WERI-Rb-1 (cell line): ENCODE results near the gene IFITM1.
"Not testable (repeated sequence)": the region's sequence is repeated elsewhere in the genome, so short reads cannot be mapped to it uniquely, and the experiment has no call there.

ENCODE experiments used
- DNase-seq: peaks from one replicate; pipeline ENCODE4 v3.0.0-alpha.2; 2020
- H3K27ac ChIP-seq: fragments of 250-450 bp; sonication (Bioruptor Pico); 2 replicates; pipeline ENCODE4 v1.5.1; 2020; ENCODE audit warnings: mild to moderate bottlenecking, moderate library complexity
- H3K27me3 ChIP-seq: fragments of 250-450 bp; sonication (Bioruptor Pico); 2 replicates; pipeline ENCODE4 v1.5.1; 2021; ENCODE audit warnings: mild to moderate bottlenecking, low read depth, moderate library complexity; ENCODE audit not compliant: insufficient read depth, severe bottlenecking
- H3K36me3 ChIP-seq: fragments of 250-450 bp; sonication (Bioruptor Pico); 2 replicates; pipeline ENCODE4 v1.5.1; 2020; ENCODE audit warnings: mild to moderate bottlenecking, moderate library complexity
- H3K4me3 ChIP-seq: 2 replicates; pipeline ENCODE4 v1.5.1; 2011; ENCODE audit warnings: low read depth, mild to moderate bottlenecking, control low read depth, low read length
- H3K9me3 ChIP-seq: fragments of 250-450 bp; sonication (Bioruptor Pico); 2 replicates; pipeline ENCODE4 v1.5.1; 2021; ENCODE audit warnings: mild to moderate bottlenecking, moderate library complexity; ENCODE audit not compliant: severe bottlenecking
- TF ChIP-seq, protein P1 (sequence below): IDR thresholded peaks from 2 replicates; pipeline ENCODE4 v1.5.1; 2011; ENCODE audit warnings: low read depth, mild to moderate bottlenecking, control low read depth, inconsistent platforms, low read length

Gene IFITM1

DNA sequence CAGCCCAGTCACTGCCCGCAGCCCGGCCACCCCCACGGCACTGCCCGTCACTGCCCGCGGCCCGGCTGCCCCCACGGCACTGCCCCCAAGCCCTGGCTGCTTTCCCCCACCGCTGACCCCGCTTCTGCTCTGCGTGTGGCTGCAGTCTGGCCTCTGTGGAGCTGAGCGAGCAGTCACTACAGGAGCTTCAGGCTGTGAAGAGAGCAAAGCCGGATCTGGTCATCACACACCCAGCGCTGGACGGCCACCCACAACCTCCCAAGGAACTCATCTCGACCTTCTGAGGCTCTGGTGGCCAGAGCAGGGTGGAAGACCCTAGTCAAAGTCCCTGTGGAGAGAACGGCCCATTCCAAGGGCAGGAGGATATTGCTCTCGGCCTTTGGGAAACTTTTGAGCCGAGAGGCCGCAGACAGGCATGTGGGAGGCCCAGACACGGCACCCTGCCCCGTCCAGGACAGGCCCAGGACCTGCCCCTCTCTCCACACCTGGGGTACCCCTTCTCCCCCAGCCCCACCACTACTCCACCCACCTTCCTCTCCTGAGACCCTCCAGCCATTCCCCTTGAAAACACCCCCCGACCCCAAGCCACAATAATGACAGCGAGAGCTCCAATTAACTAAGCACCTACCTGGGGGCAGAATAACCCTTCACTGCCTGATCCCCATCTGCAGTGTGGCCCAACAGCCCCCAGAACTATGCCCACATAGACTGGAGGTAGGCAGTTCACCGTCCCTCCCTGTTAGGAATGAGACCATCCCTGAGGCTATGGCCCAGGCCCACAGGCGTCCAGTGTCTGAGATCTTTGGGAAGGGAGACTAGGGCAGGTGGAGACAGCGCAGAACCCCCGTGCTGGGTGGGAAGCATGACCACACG is 28.6 kb upstream of the IFITM1 start:
- no peak for DNase-seq
- Histone ChIP-seq H3K27ac (no peak overlapping the region), H3K9me3 (no peaks in the 10 kb centered on the region), H3K4me3 (no peak overlapping the region), H3K36me3 (no peaks in the 10 kb centered on the region), H3K27me3 (peaks cover 22% of the 10 kb centered on the region)
- TF ChIP-seq, protein P1, sequence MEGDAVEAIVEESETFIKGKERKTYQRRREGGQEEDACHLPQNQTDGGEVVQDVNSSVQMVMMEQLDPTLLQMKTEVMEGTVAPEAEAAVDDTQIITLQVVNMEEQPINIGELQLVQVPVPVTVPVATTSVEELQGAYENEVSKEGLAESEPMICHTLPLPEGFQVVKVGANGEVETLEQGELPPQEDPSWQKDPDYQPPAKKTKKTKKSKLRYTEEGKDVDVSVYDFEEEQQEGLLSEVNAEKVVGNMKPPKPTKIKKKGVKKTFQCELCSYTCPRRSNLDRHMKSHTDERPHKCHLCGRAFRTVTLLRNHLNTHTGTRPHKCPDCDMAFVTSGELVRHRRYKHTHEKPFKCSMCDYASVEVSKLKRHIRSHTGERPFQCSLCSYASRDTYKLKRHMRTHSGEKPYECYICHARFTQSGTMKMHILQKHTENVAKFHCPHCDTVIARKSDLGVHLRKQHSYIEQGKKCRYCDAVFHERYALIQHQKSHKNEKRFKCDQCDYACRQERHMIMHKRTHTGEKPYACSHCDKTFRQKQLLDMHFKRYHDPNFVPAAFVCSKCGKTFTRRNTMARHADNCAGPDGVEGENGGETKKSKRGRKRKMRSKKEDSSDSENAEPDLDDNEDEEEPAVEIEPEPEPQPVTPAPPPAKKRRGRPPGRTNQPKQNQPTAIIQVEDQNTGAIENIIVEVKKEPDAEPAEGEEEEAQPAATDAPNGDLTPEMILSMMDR, result no peak

DNA sequence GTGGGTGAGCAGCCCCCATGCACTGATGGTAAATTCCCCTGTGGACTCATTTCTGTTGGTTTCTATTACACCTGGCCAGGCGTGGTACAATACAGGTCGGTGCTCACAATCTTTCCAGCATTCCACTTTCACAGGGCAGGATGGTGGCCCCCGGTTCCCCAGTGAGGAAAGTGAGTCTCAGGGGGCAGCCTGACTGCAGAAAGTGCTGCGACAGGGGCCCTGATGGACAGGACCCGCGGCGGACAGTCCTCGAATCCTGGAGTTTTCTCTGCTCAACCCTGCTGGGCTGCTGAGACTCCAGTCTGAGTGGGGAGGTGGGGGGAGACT is 28.0 kb upstream of the IFITM1 start:
- TF ChIP-seq, protein P1, result no peak
- H3K27ac ChIP-seq, result no peak overlapping the region

DNA sequence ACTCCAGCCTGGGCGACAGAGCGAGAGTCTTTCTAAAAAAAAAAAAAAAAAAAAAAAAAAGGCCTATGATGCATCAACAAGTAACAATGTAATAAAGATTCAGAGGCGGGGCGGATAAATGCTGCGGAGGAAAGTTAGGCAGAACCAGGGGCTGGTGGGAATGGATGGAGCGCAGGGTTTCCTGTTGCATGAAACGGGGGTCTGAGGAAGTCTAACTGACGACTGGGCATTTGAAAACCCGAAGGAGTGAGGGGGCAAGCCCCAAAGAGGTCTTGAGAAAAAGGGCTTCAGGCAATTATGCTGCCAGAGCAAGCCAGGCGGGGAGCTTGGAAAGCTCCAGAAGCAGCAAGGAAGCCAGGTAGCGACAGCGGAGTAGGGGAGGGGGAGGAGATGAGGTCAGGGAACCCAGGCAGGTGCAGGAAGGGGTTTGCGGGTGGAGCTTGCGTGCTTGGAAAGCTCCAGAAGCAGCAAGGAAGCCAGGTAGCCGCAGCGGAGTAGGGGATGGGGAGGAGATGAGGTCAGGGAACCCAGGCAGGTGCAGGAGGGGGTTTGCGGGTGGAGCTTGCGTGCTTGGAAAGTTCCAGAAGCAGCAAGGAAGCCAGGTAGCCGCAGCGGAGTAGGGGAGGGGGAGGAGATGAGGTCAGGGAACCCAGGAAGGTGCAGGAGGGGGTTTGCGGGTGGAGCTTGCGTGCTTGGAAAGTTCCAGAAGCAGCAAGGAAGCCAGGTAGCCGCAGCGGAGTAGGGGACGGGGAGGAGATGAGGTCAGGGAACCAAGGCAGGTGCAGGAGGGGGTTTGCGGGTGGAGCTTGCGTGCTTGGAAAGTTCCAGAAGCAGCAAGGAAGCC is 26.6 kb upstream of the IFITM1 start:
- H3K27ac ChIP-seq, H3K4me3 ChIP-seq, H3K36me3 ChIP-seq, DNase-seq, H3K9me3 ChIP-seq, H3K27me3 ChIP-seq: not testable (repeated sequence)

More for the DNA sequence above, 28.0 kb upstream of the IFITM1 start:
- Histone ChIP-seq H3K36me3 (no peaks in the 10 kb centered on the region; the same call in 1 of the 2 replicates), H3K9me3 (no peaks in the 10 kb centered on the region), H3K4me3 (no peak overlapping the region), H3K27me3 (peaks cover 16% of the 10 kb centered on the region)
- no peak for DNase-seq

DNA sequence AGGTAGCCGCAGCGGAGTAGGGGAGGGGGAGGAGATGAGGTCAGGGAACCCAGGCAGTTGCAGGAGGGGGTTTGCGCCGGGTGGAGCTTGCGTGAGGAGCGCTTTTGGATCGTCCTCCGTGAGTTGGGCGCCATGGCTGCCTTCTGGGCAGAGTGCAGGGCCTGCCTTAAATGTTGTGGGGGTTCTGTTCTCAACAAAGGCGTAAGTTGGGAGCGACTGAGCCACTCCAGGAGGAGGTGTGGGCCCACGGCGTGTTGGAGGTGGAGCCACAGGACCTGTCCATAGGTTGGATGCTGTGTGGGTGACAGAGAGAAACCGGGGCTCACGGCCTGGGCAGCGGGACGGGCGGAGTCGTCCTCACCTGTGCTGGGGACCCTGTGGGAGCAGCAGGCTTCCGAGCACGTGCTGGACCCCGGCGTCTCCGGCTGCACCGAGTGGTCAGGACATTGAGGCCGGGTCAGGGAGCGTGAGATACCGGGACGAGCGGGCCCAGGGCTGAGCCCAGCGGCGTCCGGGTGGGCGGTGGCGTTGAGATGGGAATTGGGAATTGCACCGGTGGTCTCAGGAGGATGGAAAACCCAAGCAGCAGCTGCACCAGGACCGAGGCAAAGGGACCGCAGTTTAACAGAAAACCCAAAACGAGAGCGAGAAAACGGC is 25.9 kb upstream of the IFITM1 start:
- Histone ChIP-seq H3K4me3 (peak overlapping the region; percentile 40), H3K36me3 (no peaks in the 10 kb centered on the region; the same call in 1 of the 2 replicates), H3K27me3 (no peaks in the 10 kb centered on the region), H3K27ac (no peak overlapping the region), H3K9me3 (no peaks in the 10 kb centered on the region)
- TF ChIP-seq, protein P1, result no peak
- no peak for DNase-seq

DNA sequence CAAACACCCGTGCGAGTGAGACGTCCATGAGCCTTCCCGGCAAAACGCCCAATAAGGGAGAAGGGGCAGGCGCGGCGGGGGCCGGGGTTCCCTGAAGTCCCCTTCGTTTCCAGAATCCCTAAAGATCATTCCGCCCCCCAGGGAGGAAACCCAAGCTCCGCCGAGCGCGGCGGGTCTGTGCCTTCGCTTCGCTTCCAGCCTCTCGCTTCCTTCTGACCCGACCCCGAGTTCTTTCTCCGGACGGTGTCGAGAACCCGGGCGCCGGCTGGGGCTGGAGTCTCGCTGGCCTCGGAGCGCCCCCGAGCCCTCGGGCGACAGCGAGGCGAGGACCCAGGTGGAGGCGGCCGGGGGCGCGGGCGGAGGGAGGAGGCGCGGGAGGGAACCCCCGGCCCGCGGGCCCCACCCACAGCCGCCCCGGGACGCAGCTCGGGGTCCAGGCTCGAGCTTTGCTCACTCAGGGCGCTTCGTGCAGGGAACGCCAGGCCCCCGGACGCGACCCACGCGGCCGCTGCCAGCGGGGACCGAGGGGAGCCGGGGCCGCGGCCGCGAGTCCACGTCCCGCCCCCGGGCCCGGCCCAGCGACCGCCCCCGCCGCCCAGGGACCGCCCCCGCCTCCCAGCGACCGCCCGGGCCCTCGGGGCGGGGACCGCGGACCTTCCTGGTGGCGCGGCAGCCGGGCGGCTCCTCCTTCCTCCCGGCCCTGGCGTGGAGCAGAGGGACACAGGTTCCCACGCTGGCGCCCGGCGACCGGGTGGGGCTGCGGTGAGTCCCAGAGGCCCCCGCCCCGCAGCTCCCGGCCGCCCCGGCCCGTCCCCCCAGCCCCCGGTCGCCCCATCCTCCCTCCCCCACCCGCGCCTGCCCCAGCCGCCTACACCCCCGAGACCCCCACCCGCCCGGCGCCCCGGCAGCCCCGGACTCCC is 25.1 kb upstream of the IFITM1 start, which contains the start of gene PGGHG:
TSS of gene PGGHG (plus strand) at position 649 of the 920 bp plus-strand sequence. CDS start 691 bp downstream, outside the sequence.
- Histone ChIP-seq H3K27ac (peak within 1 kb of the TSS; percentile 27), H3K27me3 (no peaks in the 10 kb centered on the region), H3K36me3 (no peaks in the 10 kb centered on the region; the same call in 1 of the 2 replicates), H3K4me3 (peak within 1 kb of the TSS; percentile 40), H3K9me3 (no peaks in the 10 kb centered on the region)
- DNase-seq, result peak; percentile 74
- TF ChIP-seq, protein P1, result no peak
